ENCODE results near the gene LMOD1.

GRCh38 chr1:201945863-201946223, 505 bp downstream of the LMOD1 start:
- TF ChIP-seq POLR2A (IDR thresholded peaks at IDR 0.05; ENCODE audit: low read depth, low read length) (no peak), TAF1 (IDR thresholded peaks at IDR 0.05; ENCODE audit: low read depth, low read length) (no peak), POLR2AphosphoS5 (IDR thresholded peaks at IDR 0.05; ENCODE audit: low read depth, low read length) (no peak), SPI1 (IDR thresholded peaks at IDR 0.05; ENCODE audit: low read depth, low read length) (no peak)
